Measurements from ENCODE around the gene NUP214. TPM values are rescaled to one million over a fixed set of nuclear protein-coding genes. Genes with fewer than 3 reads are reported as not detected.
A peak's percentile ranks its signal among the peaks of the same experiment; 100 is the strongest.
"Not testable (repeated sequence)": the region's sequence is repeated elsewhere in the genome, so short reads cannot be mapped to it uniquely, and the experiment has no call there.

NUP214 gene
- total RNA-seq, 2 experiments from 2014 or later = 61.4 to 97.7 TPM

- peak overlapping the region; percentile 95 for H3K27ac Mint-ChIP-seq
- no peaks in the 10 kb centered on the region for H3K9me3 Mint-ChIP-seq (ENCODE audit: low read depth)
- POLR2A ChIA-PET = interaction anchor here (0.9 kb wide), 1 partner anchor 12 kb away, joined by 3 read pairs; no protein-coding TSS in a partner anchor
- peaks cover 48% of the 10 kb centered on the region for H3K36me3 Mint-ChIP-seq (ENCODE audit: low read depth)
- H3K27me3 Mint-ChIP-seq = no peaks in the 10 kb centered on the region
- intact Hi-C loops (cut with DNase I, micrococcal nuclease) = loop anchor here in 1 of 2 experiments (10.0 kb wide), 1 partner anchor 1871 kb away; no protein-coding TSS in a partner anchor
- H3K4me1 Mint-ChIP-seq = peaks cover 70% of the 10 kb centered on the region
- H3K4me3 Mint-ChIP-seq = peak overlapping the region; percentile 72
- peak; percentile 63 for DNase-seq
- peak; percentile 4 for ATAC-seq
- CTCF ChIA-PET = interaction anchor here (0.7 to 1.7 kb wide), 7 partner anchors 8 to 85 kb away, joined by 3 to 6 read pairs (median 4); no protein-coding TSS in a partner anchor
These were observed 138.8 kb downstream of the NUP214 start for GRCh38 chr9:131264231-131264630.

- peak overlapping the region; percentile 72 for H3K4me3 Mint-ChIP-seq
- H3K27me3 Mint-ChIP-seq = no peaks in the 10 kb centered on the region
- H3K27ac Mint-ChIP-seq = peak overlapping the region; percentile 95
- peaks cover 41% of the 10 kb centered on the region for H3K36me3 Mint-ChIP-seq (ENCODE audit: low read depth)
- DNase-seq = peak; percentile 81
- H3K9me3 Mint-ChIP-seq (ENCODE audit: low read depth) = no peaks in the 10 kb centered on the region
- ChIA-PET POLR2A (interaction anchor here (0.7 to 2.0 kb wide), 2 partner anchors 9 to 107 kb away, joined by 3 to 8 read pairs; no protein-coding TSS in a partner anchor), CTCF (interaction anchor here (0.6 to 3.0 kb wide), 4 partner anchors 10 to 145 kb away, joined by 4 to 14 read pairs (median 4); no protein-coding TSS in a partner anchor)
- peaks cover 79% of the 10 kb centered on the region for H3K4me1 Mint-ChIP-seq
- intact Hi-C loops (cut with DNase I, micrococcal nuclease) = loop anchor here in 1 of 2 experiments (1.0 to 10.0 kb wide), 2 partner anchors 10 to 1868 kb away; no protein-coding TSS in a partner anchor
- ATAC-seq = peak; percentile 27
These were observed 141.2 kb downstream of the NUP214 start for GRCh38 chr9:131266266-131267229.

GRCh38 chr9:131270171-131271015 is 145.0 kb downstream of the NUP214 start:
- Mint-ChIP-seq H3K9me3 (ENCODE audit: low read depth) (no peaks in the 10 kb centered on the region), H3K4me1 (peaks cover 58% of the 10 kb centered on the region), H3K4me3 (peak overlapping the region; percentile 90), H3K36me3 (ENCODE audit: low read depth) (peaks cover 40% of the 10 kb centered on the region), H3K27ac (peak overlapping the region; percentile 100), H3K27me3 (no peaks in the 10 kb centered on the region)
- intact Hi-C loops (cut with DNase I, micrococcal nuclease) = loop anchor here (2.0 to 10.0 kb wide), 4 partner anchors 232 to 1084 kb away; partner anchors contain the start of genes POMT1 (in 2 of the 2) and SETX (in 1 of the 2)
- POLR2A ChIA-PET = interaction anchor here (0.5 to 2.9 kb wide), 4 partner anchors 13 to 428 kb away, joined by 4 to 9 read pairs (median 6); no protein-coding TSS in a partner anchor
- CTCF ChIA-PET = interaction anchor here (0.9 to 1.5 kb wide), 5 partner anchors 8 to 93 kb away, joined by 3 to 7 read pairs (median 3); no protein-coding TSS in a partner anchor
- DNase-seq = peak; percentile 77
- ATAC-seq = peak; percentile 13

GRCh38 chr9:131271016-131271273 is 145.6 kb downstream of the NUP214 start:
- not testable (repeated sequence) for H3K27me3 Mint-ChIP-seq; ATAC-seq; DNase-seq; H3K9me3 Mint-ChIP-seq (ENCODE audit: low read depth)
- Mint-ChIP-seq H3K27ac (peak overlapping the region; percentile 100), H3K36me3 (ENCODE audit: low read depth) (peaks cover 46% of the 10 kb centered on the region), H3K4me3 (peak overlapping the region; percentile 90), H3K4me1 (peaks cover 52% of the 10 kb centered on the region)
- ChIA-PET CTCF (interaction anchor here (0.6 to 1.7 kb wide), 5 partner anchors 13 to 388 kb away, joined by 3 to 5 read pairs (median 3); no protein-coding TSS in a partner anchor), POLR2A (interaction anchor here (1.1 to 2.9 kb wide), 4 partner anchors 13 to 102 kb away, joined by 4 to 9 read pairs (median 6); no protein-coding TSS in a partner anchor)
- intact Hi-C loops (cut with DNase I, micrococcal nuclease) = loop anchor here (2.0 to 10.0 kb wide), 4 partner anchors 231 to 1084 kb away; partner anchors contain the start of genes POMT1 (in 2 of the 2) and SETX (in 1 of the 2)

- peaks cover 47% of the 10 kb centered on the region for H3K4me1 Mint-ChIP-seq
- peak; percentile 60 for DNase-seq
- intact Hi-C loops (cut with DNase I, micrococcal nuclease) = loop anchor here (2.0 to 10.0 kb wide), 4 partner anchors 231 to 1083 kb away; partner anchors contain the start of genes POMT1 (in 2 of the 2) and SETX (in 1 of the 2)
- CTCF ChIA-PET = interaction anchor here (0.6 to 1.7 kb wide), 12 partner anchors 13 to 388 kb away, joined by 3 to 5 read pairs (median 4); no protein-coding TSS in a partner anchor
- H3K9me3 Mint-ChIP-seq (ENCODE audit: low read depth) = no peaks in the 10 kb centered on the region
- H3K27me3 Mint-ChIP-seq = no peaks in the 10 kb centered on the region
- ATAC-seq = no peak
- peak overlapping the region; percentile 90 for H3K4me3 Mint-ChIP-seq
- peaks cover 44% of the 10 kb centered on the region for H3K36me3 Mint-ChIP-seq (ENCODE audit: low read depth)
- POLR2A ChIA-PET = interaction anchor here (0.6 to 2.9 kb wide), 7 partner anchors 8 to 148 kb away, joined by 3 to 9 read pairs (median 4); partner anchors contain the start of gene NUP214
- peak overlapping the region; percentile 100 for H3K27ac Mint-ChIP-seq
These were observed 146.1 kb downstream of the NUP214 start for GRCh38 chr9:131271506-131271931.

GRCh38 chr9:131272212-131272611 is 146.8 kb downstream of the NUP214 start:
- ChIA-PET POLR2A (interaction anchor here (1.1 to 3.8 kb wide), 4 partner anchors 15 to 147 kb away, joined by 4 to 20 read pairs (median 7); partner anchors contain the start of gene NUP214), CTCF (interaction anchor here (0.6 to 1.7 kb wide), 9 partner anchors 12 to 100 kb away, joined by 3 to 5 read pairs (median 4); no protein-coding TSS in a partner anchor)
- Mint-ChIP-seq H3K36me3 (ENCODE audit: low read depth) (peaks cover 44% of the 10 kb centered on the region), H3K4me1 (peaks cover 40% of the 10 kb centered on the region), H3K9me3 (ENCODE audit: low read depth) (no peaks in the 10 kb centered on the region), H3K27ac (peak overlapping the region; percentile 100), H3K4me3 (peak overlapping the region; percentile 90), H3K27me3 (no peaks in the 10 kb centered on the region)
- no peak for ATAC-seq
- DNase-seq = no peak
- intact Hi-C loops (cut with DNase I, micrococcal nuclease) = loop anchor here (5.0 to 10.0 kb wide), 3 partner anchors 230 to 557 kb away; partner anchors contain the start of gene POMT1 (in 2 of the 2)

GRCh38 chr9:131273146-131273855 is 147.9 kb downstream of the NUP214 start:
- intact Hi-C loops (cut with DNase I, micrococcal nuclease) = loop anchor here (5.0 to 10.0 kb wide), 3 partner anchors 229 to 558 kb away; partner anchors contain the start of gene POMT1 (in 2 of the 2)
- CTCF ChIA-PET = interaction anchor here (0.6 to 2.4 kb wide), 5 partner anchors 16 to 91 kb away, joined by 3 to 8 read pairs (median 4); partner anchors contain the start of gene PLPP7
- DNase-seq (peak; percentile 51), ATAC-seq (no peak)
- Mint-ChIP-seq H3K36me3 (ENCODE audit: low read depth) (peaks cover 43% of the 10 kb centered on the region), H3K4me1 (peaks cover 36% of the 10 kb centered on the region), H3K27ac (peak overlapping the region; percentile 100), H3K9me3 (ENCODE audit: low read depth) (no peaks in the 10 kb centered on the region), H3K4me3 (peak overlapping the region; percentile 90), H3K27me3 (no peaks in the 10 kb centered on the region)
- POLR2A ChIA-PET = interaction anchor here (0.7 to 3.8 kb wide), 2 partner anchors 17 to 138 kb away, joined by 4 to 20 read pairs; no protein-coding TSS in a partner anchor

GRCh38 chr9:131273856-131274673 is 148.7 kb downstream of the NUP214 start:
- ChIA-PET CTCF (interaction anchor here (0.6 to 2.4 kb wide), 12 partner anchors 10 to 189 kb away, joined by 3 to 8 read pairs (median 3); partner anchors contain the start of gene PLPP7), POLR2A (interaction anchor here (3.8 kb wide), 1 partner anchor 17 kb away, joined by 20 read pairs; no protein-coding TSS in a partner anchor)
- H3K27ac Mint-ChIP-seq = peak overlapping the region; percentile 100
- H3K4me1 Mint-ChIP-seq = peaks cover 42% of the 10 kb centered on the region
- intact Hi-C loops (cut with DNase I, micrococcal nuclease) = loop anchor here (2.0 to 10.0 kb wide), 5 partner anchors 21 to 559 kb away; partner anchors contain the start of gene POMT1 (in 2 of the 2)
- peak overlapping the region; percentile 90 for H3K4me3 Mint-ChIP-seq
- DNase-seq (peak; percentile 56), ATAC-seq (no peak)
- no peaks in the 10 kb centered on the region for H3K9me3 Mint-ChIP-seq (ENCODE audit: low read depth)
- H3K27me3 Mint-ChIP-seq = no peaks in the 10 kb centered on the region
- H3K36me3 Mint-ChIP-seq (ENCODE audit: low read depth) = peaks cover 43% of the 10 kb centered on the region
